ENCODE measurements around the gene SLC46A3.

- no peak for TF ChIP-seq CTCF (IDR thresholded peaks at IDR 0.05)
- no peak for TF ChIP-seq EP300 (IDR thresholded peaks at IDR 0.05)
Measured at GRCh38 chr13:28753946-28754345, 35.2 kb upstream of the SLC46A3 start.
